Mesothelial cell of epicardium (in vitro differentiated cells): ENCODE data around the gene C4A. TPM values are rescaled to one million over a fixed set of nuclear protein-coding genes. Genes with fewer than 3 reads are reported as not detected.
"Not testable (repeated sequence)": the region's sequence is repeated elsewhere in the genome, so short reads cannot be mapped to it uniquely, and the experiment has no call there.

Experiments used
- DNase-seq, 2 experiments: peaks; one replicate each; pipeline ENCODE4 v3.0.0; 2021; ENCODE audit warnings: low spot score in 2 of 2; ENCODE audit not compliant: unreplicated experiment in 2 of 2
- H3K27ac Mint-ChIP-seq: 2 replicates; pipeline ENCODE4 v1.8.0; 2021; ENCODE audit warnings: mixed read lengths
- H3K27me3 Mint-ChIP-seq: 2 replicates; pipeline ENCODE4 v1.8.0; 2021; ENCODE audit warnings: low read depth, mixed read lengths
- H3K36me3 Mint-ChIP-seq: 2 replicates; pipeline ENCODE4 v1.8.0; 2021; ENCODE audit warnings: mixed read lengths
- H3K4me1 Mint-ChIP-seq: 2 replicates; pipeline ENCODE4 v1.8.0; 2021; ENCODE audit warnings: mixed read lengths
- H3K4me3 Mint-ChIP-seq: 2 replicates; pipeline ENCODE4 v1.8.0; 2021; ENCODE audit warnings: mild to moderate bottlenecking, moderate library complexity, mixed read lengths
- H3K9me3 Mint-ChIP-seq: 2 replicates; pipeline ENCODE4 v1.8.0; 2021; ENCODE audit warnings: mixed read lengths
- CTCF ChIP-seq: fragments of 200-600 bp; sonication (generic); IDR thresholded peaks from one replicate; pipeline ENCODE4 v1.5.0; 2021; ENCODE audit warnings: antibody characterized with exemption; ENCODE audit not compliant: unreplicated experiment
- total RNA-seq: library from RNA; stranded (reverse); gene quantifications from 3 replicates; pipeline ENCODE4 v1.2.1, GENCODE V29; 2021

C4A gene
- total RNA-seq, 1 donor from 2014 or later: 12.3 TPM

DNA sequence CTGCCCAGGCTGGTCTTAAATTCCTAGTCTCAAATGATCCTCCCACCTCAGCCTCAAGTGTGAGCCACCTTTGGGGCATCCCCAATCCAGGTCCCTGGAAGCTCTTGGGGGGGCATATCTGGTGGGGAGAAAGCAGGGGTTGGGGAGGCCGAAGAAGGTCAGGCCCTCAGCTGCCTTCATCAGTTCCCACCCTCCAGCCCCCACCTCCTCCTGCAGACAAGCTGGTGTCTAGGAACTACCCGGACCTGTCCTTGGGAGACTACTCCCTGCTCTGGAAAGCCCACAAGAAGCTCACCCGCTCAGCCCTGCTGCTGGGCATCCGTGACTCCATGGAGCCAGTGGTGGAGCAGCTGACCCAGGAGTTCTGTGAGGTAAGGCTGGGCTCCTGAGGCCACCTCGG lies 57.0 kb downstream of the C4A start:
- H3K9me3 Mint-ChIP-seq, H3K4me1 Mint-ChIP-seq, H3K27ac Mint-ChIP-seq, DNase-seq, H3K36me3 Mint-ChIP-seq, H3K27me3 Mint-ChIP-seq, H3K4me3 Mint-ChIP-seq: not testable (repeated sequence)

DNA sequence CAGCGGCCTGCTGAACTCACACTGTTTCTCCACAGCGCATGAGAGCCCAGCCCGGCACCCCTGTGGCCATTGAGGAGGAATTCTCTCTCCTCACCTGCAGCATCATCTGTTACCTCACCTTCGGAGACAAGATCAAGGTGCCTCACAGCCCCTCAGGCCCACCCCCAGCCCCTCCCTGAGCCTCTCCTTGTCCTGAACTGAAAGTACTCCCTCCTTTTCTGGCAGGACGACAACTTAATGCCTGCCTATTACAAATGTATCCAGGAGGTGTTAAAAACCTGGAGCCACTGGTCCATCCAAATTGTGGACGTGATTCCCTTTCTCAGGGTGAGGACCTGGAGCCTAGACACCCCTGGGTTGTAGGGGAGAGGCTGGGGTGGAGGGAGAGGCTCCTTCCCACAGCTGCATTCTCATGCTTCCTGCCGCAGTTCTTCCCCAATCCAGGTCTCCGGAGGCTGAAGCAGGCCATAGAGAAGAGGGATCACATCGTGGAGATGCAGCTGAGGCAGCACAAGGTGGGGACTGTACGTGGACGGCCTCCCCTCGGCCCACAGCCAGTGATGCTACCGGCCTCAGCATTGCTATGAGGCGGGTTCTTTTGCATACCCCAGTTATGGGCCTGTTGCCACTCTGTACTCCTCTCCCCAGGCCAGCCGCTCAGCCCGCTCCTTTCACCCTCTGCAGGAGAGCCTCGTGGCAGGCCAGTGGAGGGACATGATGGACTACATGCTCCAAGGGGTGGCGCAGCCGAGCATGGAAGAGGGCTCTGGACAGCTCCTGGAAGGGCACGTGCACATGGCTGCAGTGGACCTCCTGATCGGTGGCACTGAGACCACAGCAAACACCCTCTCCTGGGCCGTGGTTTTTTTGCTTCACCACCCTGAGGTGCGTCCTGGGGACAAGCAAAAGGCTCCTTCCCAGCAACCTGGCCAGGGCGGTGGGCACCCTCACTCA lies 57.7 kb downstream of the C4A start:
- H3K4me3 Mint-ChIP-seq, H3K36me3 Mint-ChIP-seq, H3K9me3 Mint-ChIP-seq, H3K27ac Mint-ChIP-seq, H3K4me1 Mint-ChIP-seq, H3K27me3 Mint-ChIP-seq, DNase-seq: not testable (repeated sequence)

GRCh38 chr6:32040299-32041049 lies 58.6 kb downstream of the C4A start:
- H3K27me3 Mint-ChIP-seq, H3K4me3 Mint-ChIP-seq, H3K4me1 Mint-ChIP-seq, H3K36me3 Mint-ChIP-seq, DNase-seq, H3K9me3 Mint-ChIP-seq, H3K27ac Mint-ChIP-seq: not testable (repeated sequence)

GRCh38 chr6:32041050-32041321 lies 59.1 kb downstream of the C4A start:
- not testable (repeated sequence) for H3K4me1 Mint-ChIP-seq, H3K36me3 Mint-ChIP-seq, H3K4me3 Mint-ChIP-seq, H3K27me3 Mint-ChIP-seq, H3K9me3 Mint-ChIP-seq, H3K27ac Mint-ChIP-seq, DNase-seq

DNA sequence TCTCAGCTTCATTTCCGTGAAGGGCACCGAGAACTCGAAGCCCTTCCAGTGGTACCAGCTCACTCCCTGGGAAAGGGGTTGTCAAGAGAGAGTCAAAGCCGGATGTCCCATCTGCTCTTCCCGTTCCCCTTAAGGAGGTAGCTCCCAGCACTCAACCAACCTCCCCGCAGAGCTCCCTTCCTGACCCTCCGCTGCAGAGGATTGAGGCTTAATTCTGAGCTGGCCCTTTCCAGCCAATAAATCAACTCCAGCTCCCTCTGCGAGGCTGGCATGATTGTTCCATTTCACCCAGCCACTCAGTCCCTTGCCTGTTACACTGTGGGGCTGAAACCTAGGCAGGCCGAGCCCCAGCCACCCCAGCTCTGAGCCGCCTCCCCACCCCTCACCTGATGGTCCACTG lies 59.5 kb downstream of the C4A start:
- H3K27me3 Mint-ChIP-seq, H3K36me3 Mint-ChIP-seq, H3K4me3 Mint-ChIP-seq, H3K9me3 Mint-ChIP-seq, H3K4me1 Mint-ChIP-seq, DNase-seq, H3K27ac Mint-ChIP-seq: not testable (repeated sequence)

GRCh38 chr6:32042276-32042675 lies 60.4 kb downstream of the C4A start:
- not testable (repeated sequence) for H3K36me3 Mint-ChIP-seq, H3K4me1 Mint-ChIP-seq, H3K9me3 Mint-ChIP-seq, DNase-seq, H3K27me3 Mint-ChIP-seq, H3K27ac Mint-ChIP-seq, H3K4me3 Mint-ChIP-seq

- not testable (repeated sequence) for DNase-seq, H3K27me3 Mint-ChIP-seq
Measured at GRCh38 chr6:32043589-32044380, 61.9 kb downstream of the C4A start.

GRCh38 chr6:32044916-32045315 lies 63.1 kb downstream of the C4A start:
- H3K4me3 Mint-ChIP-seq, H3K9me3 Mint-ChIP-seq: not testable (repeated sequence)
- peaks cover 17% of the 10 kb centered on the region for H3K4me1 Mint-ChIP-seq

More at GRCh38 chr6:32043589-32044380, 61.9 kb downstream of the C4A start:
- not testable (repeated sequence) for H3K4me3 Mint-ChIP-seq, H3K9me3 Mint-ChIP-seq, H3K36me3 Mint-ChIP-seq, H3K27ac Mint-ChIP-seq
- peaks cover 15% of the 10 kb centered on the region for H3K4me1 Mint-ChIP-seq

DNA sequence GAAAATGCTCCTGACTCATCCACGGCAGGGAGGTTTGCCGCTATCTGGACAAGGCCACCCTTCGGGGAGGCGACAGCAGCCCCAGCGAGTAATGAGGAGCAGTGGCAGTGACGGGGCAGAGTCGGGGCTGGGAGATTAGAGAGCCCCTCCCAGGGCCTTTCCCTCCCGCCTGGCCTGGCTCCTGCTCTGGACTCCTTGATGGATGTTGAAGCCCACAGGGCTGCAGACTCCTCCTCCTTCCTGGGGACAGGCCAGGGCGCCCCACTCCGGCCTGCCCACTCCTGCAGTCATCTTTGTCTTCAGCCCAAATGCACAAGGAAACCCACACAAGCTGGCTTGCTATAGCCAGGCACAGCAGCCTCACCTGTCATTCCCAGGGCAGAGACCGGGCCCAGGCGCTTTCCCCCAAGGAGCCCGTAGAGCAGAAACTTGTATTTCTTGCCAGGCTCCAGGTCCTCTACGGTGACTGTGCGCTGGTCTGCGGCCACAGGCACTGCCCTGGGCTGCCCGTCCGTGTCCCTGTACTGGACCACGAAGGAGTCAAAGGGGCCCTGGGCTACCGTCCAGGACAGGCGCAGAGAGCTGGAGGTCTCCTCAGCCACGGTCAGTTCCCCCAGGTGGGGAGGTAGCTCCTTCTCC lies 64.1 kb downstream of the C4A start:
- no peak for DNase-seq
- Mint-ChIP-seq H3K27ac (peak overlapping the region; percentile 50), H3K9me3 (no peaks in the 10 kb centered on the region), H3K27me3 (no peaks in the 10 kb centered on the region), H3K4me3 (no peak overlapping the region), H3K4me1 (peaks cover 17% of the 10 kb centered on the region), H3K36me3 (no peaks in the 10 kb centered on the region)
- TF ChIP-seq CTCF: no peak

More at GRCh38 chr6:32044916-32045315, 63.1 kb downstream of the C4A start:
- H3K27me3 Mint-ChIP-seq, H3K36me3 Mint-ChIP-seq, DNase-seq, H3K27ac Mint-ChIP-seq: not testable (repeated sequence)
